ENCODE measurements around the gene GRK5. TPM values are rescaled to one million over a fixed set of nuclear protein-coding genes. Genes with fewer than 3 reads are reported as not detected.

GRK5 gene
- total and polyA plus RNA-seq, 9 of the 15 experiments (the other 6 are each of a cell fraction or from before 2014, with no cell fraction given) = 0.46 to 0.83 (median 0.67) TPM; not detected in 2

DNA sequence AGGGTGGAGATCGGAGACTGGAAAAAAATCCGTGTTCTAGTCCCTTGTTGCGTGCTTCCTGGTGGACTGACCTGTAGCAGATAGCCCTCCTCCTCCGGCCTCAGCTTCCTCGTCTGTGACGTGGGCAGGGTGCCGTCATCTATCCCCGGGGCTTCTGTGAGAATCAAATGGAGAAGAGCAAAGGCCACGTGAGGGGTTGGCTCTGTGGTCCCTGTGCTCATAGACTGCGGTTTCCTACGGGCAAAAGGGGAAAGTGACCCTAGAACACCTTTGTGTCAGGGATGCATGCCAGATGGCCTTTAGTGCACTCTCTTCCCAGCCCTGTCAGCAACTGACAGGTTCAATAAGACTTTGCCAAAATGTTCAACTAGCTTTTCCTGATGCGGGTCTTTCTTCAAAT is 33.7 kb downstream of the GRK5 start:
- Histone ChIP-seq H3K4me3 (no peak overlapping the region), H3K4me1 (replicated peaks in 1 of 2; ENCODE audit: control insufficient read depth in 2 of 2, insufficient read depth in 2 of 2, low read length in 2 of 2) (no peaks in the 10 kb centered on the region; a peak in 2 of 5 replicates), H3K9ac (ENCODE audit: insufficient read depth in 1 of 2, low read depth in 2 of 2, low read length in 2 of 2) (no peak overlapping the region), H3K36me3 (ENCODE audit: control insufficient read depth, insufficient read depth, low read length) (no peaks in the 10 kb centered on the region), H3K4me2 (ENCODE audit: insufficient read depth, low read length) (no peak overlapping the region), H3K9me1 (ENCODE audit: control insufficient read depth, insufficient read depth, low read length) (no peaks in the 10 kb centered on the region), H3K79me2 (ENCODE audit: control insufficient read depth, insufficient read depth, low read length) (no peaks in the 10 kb centered on the region), H3K9me3 (replicated peaks; ENCODE audit: control insufficient read depth, insufficient read depth, low read depth, low read length) (no peaks in the 10 kb centered on the region), H3K27me3 (ENCODE audit: control insufficient read depth in 2 of 2, insufficient read depth in 2 of 2, low read length in 2 of 2) (no peaks in the 10 kb centered on the region), H3K27ac (ENCODE audit: extremely low read depth, low read depth, low read length) (no peak overlapping the region), H2AFZ (ENCODE audit: low read depth, low read length) (no peak overlapping the region), H4K20me1 (replicated peaks; ENCODE audit: control insufficient read depth, insufficient read depth, low read length) (no peaks in the 10 kb centered on the region)
- ChIA-PET CTCF (ENCODE audit: low intra/inter-chr PET ratio) (no interaction called here), POLR2A (interaction anchor here (0.9 kb wide), 1 partner anchor 12 kb away, joined by 3 read pairs; no protein-coding TSS in a partner anchor)
- intact Hi-C loops (cut with micrococcal nuclease) = no loop called here
- DNase-seq (ENCODE audit: extremely low read depth in 1 of 4, low spot score in 3 of 4) (no peak), ATAC-seq (no peak), FAIRE-seq (no peak)
- BruUV-seq (replicated peaks) = no TSS peak
- 40% methylated on average over 4 of the region's 12 CpGs for WGBS (ENCODE audit: insufficient coverage, low coverage, missing lambda C conversion rate)
- TF ChIP-seq LEF1 (IDR thresholded peaks at IDR 0.05) (no peak), ZNF175 (CRISPR knock-in tag; IDR thresholded peaks at IDR 0.05; ENCODE audit: low read depth) (no peak), ATF7 (IDR thresholded peaks at IDR 0.05) (no peak), MEF2D (tag; conservative IDR thresholded peaks at IDR 0.05; ENCODE audit: low read depth) (no peak)
- TF ChIP-seq, protein P1, sequence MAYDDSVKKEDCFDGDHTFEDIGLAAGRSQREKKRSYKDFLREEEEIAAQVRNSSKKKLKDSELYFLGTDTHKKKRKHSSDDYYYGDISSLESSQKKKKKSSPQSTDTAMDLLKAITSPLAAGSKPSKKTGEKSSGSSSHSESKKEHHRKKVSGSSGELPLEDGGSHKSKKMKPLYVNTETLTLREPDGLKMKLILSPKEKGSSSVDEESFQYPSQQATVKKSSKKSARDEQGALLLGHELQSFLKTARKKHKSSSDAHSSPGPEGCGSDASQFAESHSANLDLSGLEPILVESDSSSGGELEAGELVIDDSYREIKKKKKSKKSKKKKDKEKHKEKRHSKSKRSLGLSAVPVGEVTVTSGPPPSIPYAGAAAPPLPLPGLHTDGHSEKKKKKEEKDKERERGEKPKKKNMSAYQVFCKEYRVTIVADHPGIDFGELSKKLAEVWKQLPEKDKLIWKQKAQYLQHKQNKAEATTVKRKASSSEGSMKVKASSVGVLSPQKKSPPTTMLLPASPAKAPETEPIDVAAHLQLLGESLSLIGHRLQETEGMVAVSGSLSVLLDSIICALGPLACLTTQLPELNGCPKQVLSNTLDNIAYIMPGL (CRISPR knock-in tag; IDR thresholded peaks at IDR 0.05) = no peak
- in situ Hi-C loops (cut with MboI) = no loop called here

All from K562 (cell line).